ENCODE results near the gene CELSR3.

GRCh38 chr3:48591886-48592518, 70.7 kb downstream of the CELSR3 start:
- no peak for TF ChIP-seq LEF1 (IDR thresholded peaks at IDR 0.05; ENCODE audit: borderline replicate concordance)
- TF ChIP-seq BHLHE40 (IDR thresholded peaks at IDR 0.05; ENCODE audit: borderline replicate concordance) = no peak
- no peak for TF ChIP-seq L3MBTL2 (conservative IDR thresholded peaks at IDR 0.05)
- no peak for TF ChIP-seq ZNF384 (IDR thresholded peaks at IDR 0.05)
- TF ChIP-seq SP1 (IDR thresholded peaks at IDR 0.05) = no peak
- TF ChIP-seq NFRKB (IDR thresholded peaks at IDR 0.05) = no peak
- TF ChIP-seq HDGF (IDR thresholded peaks at IDR 0.05; ENCODE audit: borderline replicate concordance) = no peak
- TF ChIP-seq FOXA1 (IDR thresholded peaks at IDR 0.05) = no peak
- TF ChIP-seq CTBP1 (IDR thresholded peaks at IDR 0.05; ENCODE audit: borderline replicate concordance) = no peak
- TF ChIP-seq FOXM1 (IDR thresholded peaks at IDR 0.05; ENCODE audit: borderline replicate concordance) = no peak
- no peak for TF ChIP-seq ARNT (IDR thresholded peaks at IDR 0.05)

Data from HEK293T (cell line).